Suprapubic skin (tissue), 4 donors: ENCODE data around the gene LHX6. TPM values are rescaled to one million over a fixed set of nuclear protein-coding genes. Genes with fewer than 3 reads are reported as not detected.
A peak's percentile ranks its signal among the peaks of the same experiment; 100 is the strongest.

Experiments
- DNase-seq, 2 donors: peaks; one replicate each; pipeline ENCODE4 v3.0.0-alpha.2; 2019; ENCODE audit warnings: low spot score in 2 of 2
- H3K27ac ChIP-seq: fragments of 200-600 bp; sonication (generic); one replicate; pipeline ENCODE4 v1.5.1; 2019
- H3K27me3 ChIP-seq: fragments of 200-600 bp; sonication (generic); one replicate; pipeline ENCODE4 v1.5.1; 2019
- H3K36me3 ChIP-seq: fragments of 200-600 bp; sonication (generic); one replicate; pipeline ENCODE4 v1.5.1; 2019
- H3K4me1 ChIP-seq: fragments of 200-600 bp; sonication (generic); one replicate; pipeline ENCODE4 v1.5.1; 2019
- H3K4me3 ChIP-seq: fragments of 200-600 bp; sonication (generic); one replicate; pipeline ENCODE4 v1.5.1; 2019; ENCODE audit warnings: mild to moderate bottlenecking
- H3K9me3 ChIP-seq: fragments of 200-600 bp; sonication (generic); one replicate; pipeline ENCODE4 v1.5.1; 2019
- EP300 ChIP-seq: sonication (generic); formaldehyde crosslinking; IDR thresholded peaks from one replicate; pipeline ENCODE4 v1.6.1; 2017; ENCODE audit warnings: antibody characterized with exemption
- POLR2A ChIP-seq, 2 donors: fragments of 450-650 bp; IDR thresholded peaks; one replicate each; pipeline ENCODE4 v1.6.1; 2017; ENCODE audit warnings: antibody characterized with exemption in 2 of 2, mild to moderate bottlenecking in 2 of 2, moderate library complexity in 2 of 2
- POLR2AphosphoS5 ChIP-seq, 3 donors: sonication (generic); formaldehyde crosslinking; IDR thresholded peaks; one replicate each; pipeline ENCODE4 v1.6.1; 2017; ENCODE audit warnings: antibody characterized with exemption in 3 of 3
- WGBS: methylation state at CpG from one replicate; pipeline ENCODE4 v1.1.5; 2018; 5-methylcytosine and 5-hydroxymethylcytosine counted together
- total RNA-seq, 4 donors: library from RNA; depleted of rRNA; stranded (reverse); fragments of >200 nt; gene quantifications; one replicate each; pipeline ENCODE4 v1.1.0, GENCODE V29; 2016
- TF ChIP-seq, protein P1 (sequence below), 2 donors: fragments of 200-600 bp in 1 of 2; fragments of 450-650 bp in 1 of 2; sonication (generic) in 1 of 2; IDR thresholded peaks; one replicate each; pipeline ENCODE4 v1.5.1; 2016 to 2019; ENCODE audit warnings: antibody characterized with exemption in 2 of 2, mild to moderate bottlenecking in 1 of 2, moderate library complexity in 1 of 2

Gene LHX6
- total RNA-seq, 4 donors from 2014 or later = 1.4 to 7.3 (median 3.4) TPM

DNA sequence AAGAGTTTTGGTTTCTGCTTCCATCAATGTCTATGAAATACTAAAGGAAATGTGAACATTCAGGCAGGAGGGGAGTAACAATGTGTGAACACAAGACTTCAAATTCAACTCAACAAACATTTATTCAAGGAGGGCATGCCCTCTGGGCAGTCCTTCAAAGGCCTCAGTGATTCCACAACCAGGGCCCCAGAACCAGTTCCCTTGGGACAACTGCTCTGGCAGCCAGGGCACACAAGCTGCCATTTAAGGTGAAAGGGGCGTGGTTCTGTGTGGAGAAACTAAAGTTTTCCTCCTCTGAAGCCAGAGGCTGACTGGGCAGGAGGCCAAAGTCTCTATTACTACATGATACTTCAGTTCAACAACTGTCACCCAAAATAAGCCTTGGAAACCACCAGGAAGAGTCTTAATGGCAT is 32.7 kb upstream of the LHX6 start:
- WGBS = 67% methylated on average over 1 of the region's 1 CpG
- Histone ChIP-seq H3K36me3 (peaks cover 21% of the 10 kb centered on the region), H3K4me1 (peaks cover 39% of the 10 kb centered on the region), H3K9me3 (no peaks in the 10 kb centered on the region), H3K27ac (no peak overlapping the region), H3K27me3 (no peaks in the 10 kb centered on the region), H3K4me3 (no peak overlapping the region)
- peak; percentile 77 to 80 for DNase-seq
- TF ChIP-seq EP300 = no peak
- no peak for TF ChIP-seq POLR2A (IDR thresholded peaks at IDR 0.05)
- TF ChIP-seq, protein P1, sequence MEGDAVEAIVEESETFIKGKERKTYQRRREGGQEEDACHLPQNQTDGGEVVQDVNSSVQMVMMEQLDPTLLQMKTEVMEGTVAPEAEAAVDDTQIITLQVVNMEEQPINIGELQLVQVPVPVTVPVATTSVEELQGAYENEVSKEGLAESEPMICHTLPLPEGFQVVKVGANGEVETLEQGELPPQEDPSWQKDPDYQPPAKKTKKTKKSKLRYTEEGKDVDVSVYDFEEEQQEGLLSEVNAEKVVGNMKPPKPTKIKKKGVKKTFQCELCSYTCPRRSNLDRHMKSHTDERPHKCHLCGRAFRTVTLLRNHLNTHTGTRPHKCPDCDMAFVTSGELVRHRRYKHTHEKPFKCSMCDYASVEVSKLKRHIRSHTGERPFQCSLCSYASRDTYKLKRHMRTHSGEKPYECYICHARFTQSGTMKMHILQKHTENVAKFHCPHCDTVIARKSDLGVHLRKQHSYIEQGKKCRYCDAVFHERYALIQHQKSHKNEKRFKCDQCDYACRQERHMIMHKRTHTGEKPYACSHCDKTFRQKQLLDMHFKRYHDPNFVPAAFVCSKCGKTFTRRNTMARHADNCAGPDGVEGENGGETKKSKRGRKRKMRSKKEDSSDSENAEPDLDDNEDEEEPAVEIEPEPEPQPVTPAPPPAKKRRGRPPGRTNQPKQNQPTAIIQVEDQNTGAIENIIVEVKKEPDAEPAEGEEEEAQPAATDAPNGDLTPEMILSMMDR (IDR thresholded peaks at IDR 0.05) = no peak
- no peak for TF ChIP-seq POLR2AphosphoS5 (IDR thresholded peaks at IDR 0.05)

DNA sequence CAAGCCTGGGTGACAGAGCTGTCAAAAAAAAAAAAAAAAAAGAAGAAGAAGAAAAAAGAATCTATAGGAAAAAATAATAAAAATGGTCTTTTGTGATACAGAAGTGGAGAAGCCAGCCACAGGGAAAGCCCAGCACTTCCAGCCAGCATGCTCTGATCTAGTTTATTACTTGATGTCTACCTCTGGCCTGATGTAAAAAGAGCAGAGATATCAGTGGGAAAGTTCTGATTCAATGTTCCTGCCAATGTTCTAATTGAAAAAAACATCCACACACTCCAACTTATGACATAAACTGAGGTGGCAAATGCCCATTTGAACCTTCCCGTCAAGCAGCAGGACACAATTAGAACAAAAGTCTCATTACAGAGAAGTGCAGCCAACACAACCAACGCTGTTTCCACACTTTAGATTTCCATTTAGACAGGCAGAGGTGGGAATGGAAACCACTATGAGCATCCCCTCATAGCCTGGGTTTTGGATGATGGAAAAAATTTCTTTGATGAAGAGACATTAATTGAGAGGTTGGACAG is 30.2 kb upstream of the LHX6 start:
- H3K27ac ChIP-seq = no peak overlapping the region
- TF ChIP-seq POLR2A (IDR thresholded peaks at IDR 0.05) = no peak
- TF ChIP-seq POLR2AphosphoS5 (IDR thresholded peaks at IDR 0.05) = no peak
- TF ChIP-seq, protein P1 (IDR thresholded peaks at IDR 0.05) = no peak
- TF ChIP-seq EP300 = no peak
- H3K27me3 ChIP-seq = no peaks in the 10 kb centered on the region
- H3K4me3 ChIP-seq = no peak overlapping the region
- DNase-seq = no peak
- H3K9me3 ChIP-seq = no peaks in the 10 kb centered on the region
- H3K36me3 ChIP-seq = peaks cover 26% of the 10 kb centered on the region
- H3K4me1 ChIP-seq = peaks cover 27% of the 10 kb centered on the region
- 78% methylated on average over 2 of the region's 2 CpGs for WGBS

DNA sequence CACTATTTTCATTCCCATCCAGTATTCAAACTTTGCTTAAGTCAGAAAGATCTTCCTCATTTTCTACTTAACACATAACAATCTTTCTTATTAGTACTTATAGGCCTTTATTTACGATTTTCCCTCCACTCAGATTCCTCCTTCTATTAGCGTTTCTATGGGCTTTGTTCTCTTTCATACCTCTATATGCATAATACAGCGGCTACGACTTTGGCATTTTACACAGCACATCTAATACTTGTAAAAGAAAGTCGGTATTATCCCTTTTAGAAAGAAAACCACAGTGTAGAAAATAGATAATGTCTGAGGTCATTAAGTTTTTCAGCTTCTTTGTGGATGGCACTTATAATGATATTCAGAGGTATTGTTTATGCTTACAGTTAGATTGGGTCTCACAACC is 27.4 kb upstream of the LHX6 start:
- 92% methylated on average over 5 of the region's 5 CpGs for WGBS
- Histone ChIP-seq H3K27me3 (no peaks in the 10 kb centered on the region), H3K4me1 (no peaks in the 10 kb centered on the region), H3K36me3 (peaks cover 43% of the 10 kb centered on the region), H3K9me3 (no peaks in the 10 kb centered on the region), H3K4me3 (no peak overlapping the region), H3K27ac (no peak overlapping the region)
- no peak for TF ChIP-seq POLR2AphosphoS5 (IDR thresholded peaks at IDR 0.05)
- TF ChIP-seq POLR2A (IDR thresholded peaks at IDR 0.05) = no peak
- TF ChIP-seq EP300 = no peak
- TF ChIP-seq, protein P1 (IDR thresholded peaks at IDR 0.05) = no peak
- DNase-seq = no peak

DNA sequence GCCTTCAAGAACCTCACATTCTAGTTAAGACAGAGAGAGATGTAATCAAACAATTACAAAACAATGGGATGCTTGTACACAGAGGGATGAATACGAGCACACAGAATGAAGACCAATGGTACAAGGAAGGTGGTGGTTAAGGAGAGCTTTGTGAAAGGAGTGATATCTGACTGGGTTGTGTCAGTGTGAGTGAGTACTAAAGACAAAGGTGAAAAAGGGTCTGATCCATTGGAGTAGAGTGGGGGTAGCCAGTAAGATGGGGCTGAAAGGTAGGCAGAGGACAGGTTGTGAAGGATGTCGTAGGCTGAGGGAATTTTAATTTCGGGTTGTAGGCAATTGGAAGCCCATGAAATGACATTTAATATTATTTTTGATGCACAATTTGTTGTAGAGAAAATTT is 26.0 kb upstream of the LHX6 start:
- DNase-seq = no peak
- WGBS = 81% methylated on average over 3 of the region's 3 CpGs
- Histone ChIP-seq H3K9me3 (no peaks in the 10 kb centered on the region), H3K4me1 (no peaks in the 10 kb centered on the region), H3K4me3 (no peak overlapping the region), H3K27ac (no peak overlapping the region), H3K36me3 (peaks cover 40% of the 10 kb centered on the region), H3K27me3 (no peaks in the 10 kb centered on the region)
- TF ChIP-seq POLR2A (IDR thresholded peaks at IDR 0.05) = no peak
- TF ChIP-seq EP300 = no peak
- TF ChIP-seq, protein P1 (IDR thresholded peaks at IDR 0.05) = no peak
- TF ChIP-seq POLR2AphosphoS5 (IDR thresholded peaks at IDR 0.05) = no peak

DNA sequence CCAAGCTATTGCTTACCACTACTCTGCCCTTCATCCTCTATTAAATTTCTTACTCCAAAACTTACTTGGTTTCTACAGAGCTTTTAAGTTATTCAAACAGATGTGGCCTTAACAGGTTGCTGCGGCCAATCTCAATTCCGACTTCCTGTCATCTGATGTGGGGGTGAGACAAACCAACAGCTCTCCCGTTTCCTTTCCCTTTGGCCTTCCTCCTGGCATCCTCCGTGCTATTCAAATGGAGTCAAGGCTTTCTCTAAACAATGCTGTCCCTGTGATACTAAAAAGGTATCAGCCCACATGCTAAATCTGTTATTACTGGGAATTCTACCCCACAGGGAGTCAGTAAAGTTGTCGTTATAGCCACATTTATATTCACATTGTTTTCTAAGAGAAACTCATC is 24.0 kb upstream of the LHX6 start:
- Histone ChIP-seq H3K36me3 (peaks cover 42% of the 10 kb centered on the region), H3K27me3 (no peaks in the 10 kb centered on the region), H3K27ac (no peak overlapping the region), H3K9me3 (no peaks in the 10 kb centered on the region), H3K4me3 (no peak overlapping the region), H3K4me1 (peaks cover 4% of the 10 kb centered on the region)
- TF ChIP-seq, protein P1 (IDR thresholded peaks at IDR 0.05) = no peak
- TF ChIP-seq POLR2AphosphoS5 (IDR thresholded peaks at IDR 0.05) (no peak), EP300 (no peak), POLR2A (IDR thresholded peaks at IDR 0.05) (no peak)
- no peak for DNase-seq
- 64% methylated on average over 5 of the region's 5 CpGs for WGBS
